Measurements from ENCODE around the gene TRPV2. TPM values are rescaled to one million over a fixed set of nuclear protein-coding genes. Genes with fewer than 3 reads are reported as not detected.

Gene TRPV2
- total and polyA plus RNA-seq, 10 of the 15 experiments (the other 5 are each of a cell fraction or from before 2014, with no cell fraction given): 8.9 to 94.4 (median 54.1) TPM

GRCh38 chr17:16442594-16443510 lies 27.5 kb downstream of the TRPV2 start (continued):
- TF ChIP-seq, protein P1, sequence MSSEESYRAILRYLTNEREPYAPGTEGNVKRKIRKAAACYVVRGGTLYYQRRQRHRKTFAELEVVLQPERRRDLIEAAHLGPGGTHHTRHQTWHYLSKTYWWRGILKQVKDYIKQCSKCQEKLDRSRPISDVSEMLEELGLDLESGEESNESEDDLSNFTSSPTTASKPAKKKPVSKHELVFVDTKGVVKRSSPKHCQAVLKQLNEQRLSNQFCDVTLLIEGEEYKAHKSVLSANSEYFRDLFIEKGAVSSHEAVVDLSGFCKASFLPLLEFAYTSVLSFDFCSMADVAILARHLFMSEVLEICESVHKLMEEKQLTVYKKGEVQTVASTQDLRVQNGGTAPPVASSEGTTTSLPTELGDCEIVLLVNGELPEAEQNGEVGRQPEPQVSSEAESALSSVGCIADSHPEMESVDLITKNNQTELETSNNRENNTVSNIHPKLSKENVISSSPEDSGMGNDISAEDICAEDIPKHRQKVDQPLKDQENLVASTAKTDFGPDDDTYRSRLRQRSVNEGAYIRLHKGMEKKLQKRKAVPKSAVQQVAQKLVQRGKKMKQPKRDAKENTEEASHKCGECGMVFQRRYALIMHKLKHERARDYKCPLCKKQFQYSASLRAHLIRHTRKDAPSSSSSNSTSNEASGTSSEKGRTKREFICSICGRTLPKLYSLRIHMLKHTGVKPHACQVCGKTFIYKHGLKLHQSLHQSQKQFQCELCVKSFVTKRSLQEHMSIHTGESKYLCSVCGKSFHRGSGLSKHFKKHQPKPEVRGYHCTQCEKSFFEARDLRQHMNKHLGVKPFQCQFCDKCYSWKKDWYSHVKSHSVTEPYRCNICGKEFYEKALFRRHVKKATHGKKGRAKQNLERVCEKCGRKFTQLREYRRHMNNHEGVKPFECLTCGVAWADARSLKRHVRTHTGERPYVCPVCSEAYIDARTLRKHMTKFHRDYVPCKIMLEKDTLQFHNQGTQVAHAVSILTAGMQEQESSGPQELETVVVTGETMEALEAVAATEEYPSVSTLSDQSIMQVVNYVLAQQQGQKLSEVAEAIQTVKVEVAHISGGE (CRISPR knock-in tag; IDR thresholded peaks at IDR 0.05): no peak
- TF ChIP-seq POU2F2 (IDR thresholded peaks at IDR 0.05; ENCODE audit: borderline replicate concordance, low read depth, low read length) (0 out of 3 replicates have a peak, but pooled peaks have one; percentile 20), STAT1 (conservative IDR thresholded peaks at IDR 0.05) (no peak), NFIC (IDR thresholded peaks at IDR 0.05; ENCODE audit: low read depth, low read length) (peak; percentile 32; the same call in 1 of the 2 replicates), ZNF384 (IDR thresholded peaks at IDR 0.05; ENCODE audit: borderline replicate concordance, low read depth, low read length) (no peak), IRF3 (IDR thresholded peaks at IDR 0.05) (no peak), EGR1 (IDR thresholded peaks at IDR 0.05; ENCODE audit: borderline replicate concordance in 1 of 2, low read depth in 2 of 2, low read length in 2 of 2) (peak in 1 of 2 experiments; percentile 5; a peak in 1 of 3 replicates), ZBED1 (IDR thresholded peaks at IDR 0.05; ENCODE audit: borderline replicate concordance) (0 out of 2 replicates have a peak, but pooled peaks have one; percentile 32), POLR2A (IDR thresholded peaks at IDR 0.05; ENCODE audit: low read depth, low read length) (peak; percentile 53; the same call in 1 of the 2 replicates), SUPT20H (IDR thresholded peaks at IDR 0.05; ENCODE audit: borderline replicate concordance, control insufficient read depth, low read depth, low read length) (no peak), IKZF2 (IDR thresholded peaks at IDR 0.05) (no peak), TARDBP (IDR thresholded peaks at IDR 0.05; ENCODE audit: borderline replicate concordance) (no peak)
- TF ChIP-seq, protein P2, sequence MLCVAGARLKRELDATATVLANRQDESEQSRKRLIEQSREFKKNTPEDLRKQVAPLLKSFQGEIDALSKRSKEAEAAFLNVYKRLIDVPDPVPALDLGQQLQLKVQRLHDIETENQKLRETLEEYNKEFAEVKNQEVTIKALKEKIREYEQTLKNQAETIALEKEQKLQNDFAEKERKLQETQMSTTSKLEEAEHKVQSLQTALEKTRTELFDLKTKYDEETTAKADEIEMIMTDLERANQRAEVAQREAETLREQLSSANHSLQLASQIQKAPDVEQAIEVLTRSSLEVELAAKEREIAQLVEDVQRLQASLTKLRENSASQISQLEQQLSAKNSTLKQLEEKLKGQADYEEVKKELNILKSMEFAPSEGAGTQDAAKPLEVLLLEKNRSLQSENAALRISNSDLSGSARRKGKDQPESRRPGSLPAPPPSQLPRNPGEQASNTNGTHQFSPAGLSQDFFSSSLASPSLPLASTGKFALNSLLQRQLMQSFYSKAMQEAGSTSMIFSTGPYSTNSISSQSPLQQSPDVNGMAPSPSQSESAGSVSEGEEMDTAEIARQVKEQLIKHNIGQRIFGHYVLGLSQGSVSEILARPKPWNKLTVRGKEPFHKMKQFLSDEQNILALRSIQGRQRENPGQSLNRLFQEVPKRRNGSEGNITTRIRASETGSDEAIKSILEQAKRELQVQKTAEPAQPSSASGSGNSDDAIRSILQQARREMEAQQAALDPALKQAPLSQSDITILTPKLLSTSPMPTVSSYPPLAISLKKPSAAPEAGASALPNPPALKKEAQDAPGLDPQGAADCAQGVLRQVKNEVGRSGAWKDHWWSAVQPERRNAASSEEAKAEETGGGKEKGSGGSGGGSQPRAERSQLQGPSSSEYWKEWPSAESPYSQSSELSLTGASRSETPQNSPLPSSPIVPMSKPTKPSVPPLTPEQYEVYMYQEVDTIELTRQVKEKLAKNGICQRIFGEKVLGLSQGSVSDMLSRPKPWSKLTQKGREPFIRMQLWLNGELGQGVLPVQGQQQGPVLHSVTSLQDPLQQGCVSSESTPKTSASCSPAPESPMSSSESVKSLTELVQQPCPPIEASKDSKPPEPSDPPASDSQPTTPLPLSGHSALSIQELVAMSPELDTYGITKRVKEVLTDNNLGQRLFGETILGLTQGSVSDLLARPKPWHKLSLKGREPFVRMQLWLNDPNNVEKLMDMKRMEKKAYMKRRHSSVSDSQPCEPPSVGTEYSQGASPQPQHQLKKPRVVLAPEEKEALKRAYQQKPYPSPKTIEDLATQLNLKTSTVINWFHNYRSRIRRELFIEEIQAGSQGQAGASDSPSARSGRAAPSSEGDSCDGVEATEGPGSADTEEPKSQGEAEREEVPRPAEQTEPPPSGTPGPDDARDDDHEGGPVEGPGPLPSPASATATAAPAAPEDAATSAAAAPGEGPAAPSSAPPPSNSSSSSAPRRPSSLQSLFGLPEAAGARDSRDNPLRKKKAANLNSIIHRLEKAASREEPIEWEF (IDR thresholded peaks at IDR 0.05; ENCODE audit: insufficient replicate concordance, low read depth, low read length): no peak
- TF ChIP-seq, protein P3, sequence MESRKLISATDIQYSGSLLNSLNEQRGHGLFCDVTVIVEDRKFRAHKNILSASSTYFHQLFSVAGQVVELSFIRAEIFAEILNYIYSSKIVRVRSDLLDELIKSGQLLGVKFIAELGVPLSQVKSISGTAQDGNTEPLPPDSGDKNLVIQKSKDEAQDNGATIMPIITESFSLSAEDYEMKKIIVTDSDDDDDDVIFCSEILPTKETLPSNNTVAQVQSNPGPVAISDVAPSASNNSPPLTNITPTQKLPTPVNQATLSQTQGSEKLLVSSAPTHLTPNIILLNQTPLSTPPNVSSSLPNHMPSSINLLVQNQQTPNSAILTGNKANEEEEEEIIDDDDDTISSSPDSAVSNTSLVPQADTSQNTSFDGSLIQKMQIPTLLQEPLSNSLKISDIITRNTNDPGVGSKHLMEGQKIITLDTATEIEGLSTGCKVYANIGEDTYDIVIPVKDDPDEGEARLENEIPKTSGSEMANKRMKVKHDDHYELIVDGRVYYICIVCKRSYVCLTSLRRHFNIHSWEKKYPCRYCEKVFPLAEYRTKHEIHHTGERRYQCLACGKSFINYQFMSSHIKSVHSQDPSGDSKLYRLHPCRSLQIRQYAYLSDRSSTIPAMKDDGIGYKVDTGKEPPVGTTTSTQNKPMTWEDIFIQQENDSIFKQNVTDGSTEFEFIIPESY (IDR thresholded peaks at IDR 0.05): no peak

All from GM12878 (cell line).